LNCaP clone FGC (cell line): ENCODE measurements around the gene PCSK9.
"Not testable (repeated sequence)": the region's sequence is repeated elsewhere in the genome, so short reads cannot be mapped to it uniquely, and the experiment has no call there.

Experiments
- DNase-seq: peaks from one replicate; pipeline ENCODE4 v3.0.0-alpha.2; 2011; ENCODE audit warnings: low read depth
- H3K4me3 ChIP-seq: 2 replicates; pipeline ENCODE4 v1.5.1; 2011; ENCODE audit warnings: mild to moderate bottlenecking, low read depth, low read length, control low read depth
- CTCF ChIP-seq: IDR thresholded peaks from 2 replicates; pipeline ENCODE4 v1.5.1; 2012; ENCODE audit warnings: mild to moderate bottlenecking; ENCODE audit not compliant: control insufficient read depth, insufficient read depth; ENCODE audit errors: extremely low read depth

The PCSK9 gene

GRCh38 chr1:55089683-55090082 is 50.3 kb downstream of the PCSK9 start:
- no peak for TF ChIP-seq CTCF
- no peak for DNase-seq
- H3K4me3 ChIP-seq: no peak overlapping the region

- no peak for TF ChIP-seq CTCF
- H3K4me3 ChIP-seq: no peak overlapping the region
- no peak for DNase-seq
These were observed 53.1 kb downstream of the PCSK9 start for GRCh38 chr1:55092475-55092874.

- H3K4me3 ChIP-seq: no peak overlapping the region
- TF ChIP-seq CTCF: no peak
- no peak for DNase-seq
These were observed 55.7 kb downstream of the PCSK9 start for GRCh38 chr1:55095095-55095494.

- no peak for DNase-seq
- no peak overlapping the region for H3K4me3 ChIP-seq
- TF ChIP-seq CTCF: no peak
These were observed 64.5 kb downstream of the PCSK9 start for GRCh38 chr1:55103891-55104290.

GRCh38 chr1:55107101-55107500 is 67.8 kb downstream of the PCSK9 start:
- DNase-seq: no peak
- TF ChIP-seq CTCF: no peak
- no peak overlapping the region for H3K4me3 ChIP-seq

GRCh38 chr1:55109005-55109404 is 69.7 kb downstream of the PCSK9 start:
- not testable (repeated sequence) for DNase-seq, H3K4me3 ChIP-seq
